GM19372 (cell line): ENCODE measurements around the gene MYEOV.

ENCODE experiments used
- ATAC-seq: cut with Tn5 transposase; IDR thresholded peaks from one replicate; pipeline ENCODE4 v1.9.1; 2021; ENCODE audit warnings: mild to moderate bottlenecking, low read depth, moderate library complexity; ENCODE audit not compliant: unreplicated experiment

Gene MYEOV

DNA sequence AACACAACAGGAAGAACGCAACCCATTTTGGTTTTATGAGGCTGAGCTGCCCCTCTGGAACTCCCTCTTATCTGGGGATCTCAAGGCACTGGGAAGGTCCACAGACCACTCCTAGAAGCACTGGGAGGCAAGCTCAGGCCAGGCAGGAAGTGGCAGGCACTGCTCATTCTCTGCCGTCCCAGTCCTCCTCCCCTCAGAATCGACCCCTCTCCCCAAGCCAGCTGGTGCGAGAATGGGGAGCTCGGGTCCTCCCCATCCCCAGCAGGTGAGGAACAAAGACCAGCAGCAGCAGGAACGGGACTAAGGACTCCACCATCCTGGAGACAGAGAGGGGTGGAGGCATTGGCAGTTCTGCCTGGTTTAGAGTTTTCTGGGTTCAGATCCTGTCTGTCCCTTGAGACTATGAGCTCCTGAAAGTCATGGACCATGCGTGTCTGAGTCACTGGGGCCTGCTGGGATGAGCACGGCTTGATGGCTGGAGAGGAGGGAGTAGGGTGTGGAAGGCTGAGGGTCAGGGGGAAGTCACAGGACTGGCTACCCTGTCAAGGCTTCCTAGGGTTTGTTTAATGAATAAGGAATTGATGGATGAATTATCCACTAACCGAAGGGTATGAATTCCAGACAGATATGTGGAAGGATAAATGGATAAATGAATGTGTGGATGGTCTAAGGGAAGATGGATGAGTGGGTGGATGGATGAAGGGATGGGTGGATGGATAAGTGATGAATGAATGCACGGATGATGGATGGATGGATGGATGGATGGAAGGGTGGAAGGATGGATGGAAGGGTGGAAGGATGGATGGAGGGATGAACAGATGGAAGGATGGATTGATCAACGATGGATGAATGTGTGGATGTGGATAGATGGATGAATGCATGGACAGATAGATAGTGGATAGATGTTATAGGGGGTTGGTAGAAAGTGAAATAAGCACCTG lies 6.4 kb downstream of the MYEOV start:
- no peak for ATAC-seq

DNA sequence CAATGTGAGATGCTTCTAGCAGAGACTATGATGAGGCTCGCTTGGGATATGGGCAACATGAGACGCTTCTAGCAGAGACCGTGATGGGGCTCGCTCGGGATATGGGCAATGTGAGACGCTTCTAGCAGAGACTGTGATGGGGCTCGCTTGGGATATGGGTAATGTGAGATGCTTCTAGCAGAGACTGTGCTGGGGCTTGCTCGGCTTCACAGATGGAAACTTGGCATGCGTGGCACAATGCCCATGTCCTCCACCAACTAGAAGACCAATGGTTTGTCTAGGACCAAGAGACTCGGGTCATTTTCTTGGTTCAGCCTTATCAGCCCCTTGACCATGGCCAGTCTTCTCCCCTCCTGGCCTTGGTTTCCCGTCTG lies 7.1 kb downstream of the MYEOV start:
- no peak for ATAC-seq

DNA sequence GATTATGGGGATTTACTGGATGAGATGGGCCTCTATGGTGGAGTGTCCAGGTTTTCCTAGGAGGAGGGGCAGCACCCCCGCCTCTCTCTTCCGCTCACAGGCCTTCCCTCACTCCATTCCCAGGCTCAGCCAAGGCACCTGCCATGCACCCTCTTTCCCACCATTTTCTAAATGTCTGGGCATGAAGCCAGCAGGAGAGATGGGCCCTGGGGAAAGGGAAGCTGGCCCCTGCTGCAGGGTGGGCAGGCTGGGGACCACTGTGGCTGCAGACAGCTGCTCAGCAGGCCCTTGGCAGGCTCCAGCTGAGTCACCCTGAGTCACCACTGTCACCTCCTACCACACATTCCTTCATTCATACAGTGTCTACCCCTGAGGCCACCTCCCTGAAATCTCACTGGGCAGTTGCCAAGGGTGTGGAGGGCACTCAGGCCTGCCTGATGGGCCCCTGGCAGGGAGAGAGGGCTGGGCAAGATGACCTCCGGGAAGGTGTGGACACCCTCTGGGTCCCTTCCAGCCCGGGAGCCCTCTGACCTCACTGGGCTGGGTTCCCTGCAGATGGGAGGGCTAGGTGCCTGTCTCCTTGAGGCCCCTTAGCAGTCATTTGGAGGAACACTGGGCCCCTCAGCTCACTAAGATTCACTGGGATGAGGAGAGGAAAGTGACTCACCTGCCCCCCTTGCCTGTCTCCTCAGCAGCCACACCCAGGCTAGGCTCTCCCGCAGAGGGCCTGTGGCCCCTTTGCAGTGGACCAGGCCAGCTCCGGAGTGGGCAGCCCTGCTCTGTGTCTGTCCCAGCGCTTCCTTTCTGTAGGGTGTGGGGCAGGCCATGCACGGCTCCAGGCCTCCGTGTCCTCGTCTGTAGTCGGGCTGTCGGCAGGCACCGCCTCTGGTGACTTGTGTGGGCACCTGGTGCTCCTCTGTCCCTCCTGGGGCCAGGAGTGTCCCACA lies 7.8 kb downstream of the MYEOV start:
- no peak for ATAC-seq

DNA sequence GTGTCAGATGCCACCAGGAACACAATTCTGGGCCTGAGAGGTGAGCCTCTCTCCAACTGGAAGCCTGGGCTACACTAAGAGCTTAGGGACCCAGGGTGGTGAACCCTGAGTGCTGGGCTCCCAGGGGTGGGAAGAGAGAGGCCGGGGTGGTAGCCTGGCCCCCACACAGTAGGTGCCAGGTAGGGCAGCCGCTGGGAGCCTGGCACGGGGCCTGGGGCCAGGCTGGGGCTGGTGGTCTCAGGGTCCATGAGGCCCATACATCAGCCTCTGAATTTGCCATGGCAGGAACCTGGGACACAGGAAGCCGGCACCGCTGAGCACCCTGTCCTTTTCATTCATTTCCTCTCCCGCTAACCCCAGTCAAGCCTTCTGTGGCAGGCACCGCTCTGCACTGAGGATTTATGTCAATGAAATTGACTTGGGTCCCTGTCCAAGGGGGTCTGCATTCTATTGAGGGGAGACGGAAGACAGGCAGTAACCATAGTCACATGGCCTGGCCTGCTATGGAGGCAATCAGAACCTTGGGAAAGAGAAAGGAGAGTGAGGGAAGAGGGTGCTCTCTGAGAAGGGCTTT lies 8.6 kb downstream of the MYEOV start:
- no peak for ATAC-seq

DNA sequence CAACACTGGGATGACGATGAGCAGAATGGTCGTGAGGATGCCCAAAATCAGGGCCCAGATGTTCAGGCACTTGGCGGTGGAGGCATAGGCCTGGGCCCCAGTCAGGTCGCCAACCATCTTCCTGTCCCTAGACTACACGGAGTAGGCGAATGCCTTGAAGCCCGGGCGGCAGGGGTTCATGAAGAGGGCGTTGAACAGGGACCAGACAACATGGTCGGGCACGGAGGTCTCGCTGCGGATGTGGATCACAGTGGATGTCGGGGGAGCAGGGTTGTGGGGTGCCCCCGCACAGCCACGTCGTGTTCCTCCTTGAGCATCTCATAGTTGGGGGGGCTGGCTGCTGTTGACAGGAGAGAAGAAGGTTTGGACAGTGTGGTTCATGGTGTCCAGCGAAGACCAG lies 9.5 kb downstream of the MYEOV start:
- no peak for ATAC-seq

DNA sequence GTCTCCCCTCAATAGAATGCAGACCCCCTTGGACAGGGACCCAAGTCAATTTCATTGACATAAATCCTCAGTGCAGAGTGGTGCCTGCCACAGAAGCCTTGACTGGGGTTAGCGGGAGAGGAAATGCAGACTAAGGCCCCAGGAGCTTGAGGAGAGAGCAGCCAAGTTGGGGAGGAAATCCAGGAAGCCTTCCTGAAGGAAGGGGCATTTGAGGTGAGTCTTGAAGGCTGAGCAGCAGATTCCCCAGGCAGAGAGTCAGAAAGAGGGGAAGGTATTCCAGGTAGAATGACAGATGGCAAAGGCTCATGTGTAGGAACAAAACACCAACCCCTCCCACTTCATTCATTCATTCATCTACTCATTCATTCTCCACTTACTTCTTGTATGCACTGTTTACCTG lies 10.3 kb downstream of the MYEOV start:
- ATAC-seq, result no peak

DNA sequence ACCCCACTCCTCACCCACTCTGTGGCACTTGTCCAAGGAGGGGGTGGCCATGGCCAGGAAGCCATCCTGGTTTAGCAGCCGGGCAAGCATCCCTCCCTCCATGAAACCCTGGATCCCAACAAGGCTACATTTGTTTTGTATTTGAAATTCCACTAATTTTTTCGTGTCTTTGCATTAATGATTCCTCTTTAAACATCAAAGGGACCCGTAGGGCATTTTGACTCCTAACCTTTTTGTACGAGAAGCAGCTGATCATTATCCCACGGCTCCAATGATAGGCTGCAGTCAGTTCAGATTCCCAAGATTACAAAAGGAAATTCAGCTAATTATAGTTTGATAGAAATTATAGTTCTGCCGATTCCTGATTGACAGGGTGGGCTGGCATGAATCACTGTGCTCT lies 10.7 kb downstream of the MYEOV start:
- no peak for ATAC-seq

DNA sequence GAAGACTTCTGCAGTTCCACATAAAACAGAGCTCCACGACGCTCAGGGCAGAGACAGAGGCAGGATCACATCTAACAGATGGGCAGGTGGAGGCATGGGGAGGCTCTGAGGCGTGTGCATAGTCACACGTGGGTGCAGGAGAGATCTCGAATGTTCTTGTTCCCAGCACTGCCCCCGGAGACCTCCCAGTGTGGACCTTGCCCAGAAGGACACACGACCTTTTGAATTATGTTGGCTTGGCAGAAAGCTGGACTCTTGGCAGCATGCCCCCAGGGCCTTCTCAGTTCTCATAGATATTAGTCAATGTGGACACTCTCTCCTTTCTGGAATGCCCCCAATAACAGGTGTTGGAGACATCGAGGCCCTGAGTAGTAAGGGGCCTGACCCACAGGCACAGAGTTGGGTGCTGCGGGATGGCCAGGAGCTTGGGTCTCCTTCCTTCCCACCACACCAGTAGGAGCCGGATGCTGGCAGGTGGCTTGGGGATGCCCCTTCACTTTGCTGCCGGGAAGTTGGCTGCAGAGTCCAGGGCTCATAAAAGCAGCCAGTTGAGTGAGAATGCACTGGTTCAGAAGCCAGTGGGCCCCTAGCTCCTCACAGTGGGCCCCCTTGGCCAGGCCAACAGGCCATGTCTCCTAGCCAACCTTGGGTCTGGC lies 12.1 kb downstream of the MYEOV start:
- no peak for ATAC-seq

DNA sequence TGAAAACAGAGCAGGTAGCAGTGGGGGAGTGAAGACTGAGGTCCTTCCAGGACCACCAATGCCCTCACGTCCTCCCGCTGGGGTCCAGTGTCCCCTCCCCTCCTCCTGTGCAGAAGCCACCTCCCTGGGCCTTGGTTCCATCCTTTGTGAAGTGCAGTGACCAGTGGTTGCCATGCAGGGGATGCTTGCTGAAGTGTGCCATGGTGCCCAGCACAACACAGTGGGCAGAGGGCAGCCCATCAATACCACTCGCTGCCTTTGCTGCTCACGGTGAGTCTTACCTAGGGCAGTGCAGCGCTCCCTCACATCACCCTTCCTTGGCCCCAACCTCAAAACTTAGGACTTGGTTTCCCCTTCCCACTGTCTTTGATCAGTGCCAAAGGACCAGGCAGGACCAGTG lies 12.9 kb downstream of the MYEOV start:
- no peak for ATAC-seq

DNA sequence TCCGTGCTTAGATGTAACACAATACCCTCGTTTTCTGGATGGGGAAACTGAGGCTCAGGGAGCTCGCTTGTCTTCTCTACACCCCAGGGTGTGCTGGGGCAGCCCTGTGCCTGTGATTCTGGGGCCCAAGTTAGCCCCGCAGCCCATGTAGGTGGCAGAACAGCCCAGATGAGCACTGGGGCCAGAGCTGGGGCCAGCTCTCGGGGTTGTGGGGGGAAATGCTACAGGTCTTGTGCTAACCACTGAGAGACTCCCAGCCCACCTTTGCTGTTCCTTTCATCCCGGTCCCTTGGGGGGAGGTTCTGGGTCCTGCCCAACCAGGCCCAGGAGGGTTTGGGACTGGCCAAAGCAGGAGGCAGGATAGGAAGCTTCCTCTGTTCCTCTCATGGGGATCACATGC lies 13.5 kb downstream of the MYEOV start:
- no peak for ATAC-seq

DNA sequence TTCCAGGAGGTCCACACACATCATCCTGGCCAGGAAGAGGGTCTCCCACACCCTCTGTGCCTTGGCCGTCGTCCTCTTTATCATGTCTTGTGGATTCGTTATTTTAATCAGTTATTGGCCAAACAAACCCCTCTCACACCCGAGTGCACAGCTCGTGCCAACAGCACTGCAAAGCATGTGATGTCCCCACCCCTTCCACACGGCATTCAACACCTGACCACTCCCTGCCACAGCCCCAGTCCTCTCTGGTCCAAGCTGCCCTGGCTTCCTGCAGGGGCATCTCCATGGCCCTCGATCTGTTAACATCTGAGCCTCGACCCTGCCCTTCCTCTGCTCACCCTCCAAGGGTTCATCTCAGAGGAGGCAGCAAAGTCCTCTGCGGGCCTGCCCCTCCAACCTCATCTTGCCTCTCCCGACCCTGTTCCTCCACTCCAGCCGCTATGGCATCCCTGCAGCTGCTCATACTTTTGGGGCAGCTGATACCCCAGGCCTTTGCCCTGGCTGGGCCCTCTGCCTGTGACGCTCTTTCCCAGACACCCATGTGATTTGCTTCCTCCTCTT lies 14.0 kb downstream of the MYEOV start:
- no peak for ATAC-seq

DNA sequence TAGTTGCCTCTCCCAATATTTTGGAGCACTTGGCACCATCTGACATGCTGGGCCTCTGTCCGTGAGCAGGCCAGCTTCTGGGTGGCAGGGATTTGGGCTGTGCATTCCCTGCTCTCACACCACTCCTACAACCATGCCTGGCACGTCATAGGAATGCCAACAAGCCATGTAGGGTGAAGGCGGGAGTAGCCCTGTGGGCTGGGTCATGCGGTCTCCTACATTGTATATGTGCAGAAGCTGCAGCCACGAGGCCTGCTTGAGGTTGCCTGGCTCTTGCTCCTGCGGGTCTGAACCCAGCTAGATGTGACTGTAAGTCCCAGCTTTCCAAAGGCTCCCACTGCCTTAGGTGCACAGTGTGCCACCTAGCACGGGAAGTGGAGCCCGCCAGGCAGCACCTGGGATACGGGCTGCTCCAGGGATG lies 14.5 kb downstream of the MYEOV start:
- no peak for ATAC-seq

DNA sequence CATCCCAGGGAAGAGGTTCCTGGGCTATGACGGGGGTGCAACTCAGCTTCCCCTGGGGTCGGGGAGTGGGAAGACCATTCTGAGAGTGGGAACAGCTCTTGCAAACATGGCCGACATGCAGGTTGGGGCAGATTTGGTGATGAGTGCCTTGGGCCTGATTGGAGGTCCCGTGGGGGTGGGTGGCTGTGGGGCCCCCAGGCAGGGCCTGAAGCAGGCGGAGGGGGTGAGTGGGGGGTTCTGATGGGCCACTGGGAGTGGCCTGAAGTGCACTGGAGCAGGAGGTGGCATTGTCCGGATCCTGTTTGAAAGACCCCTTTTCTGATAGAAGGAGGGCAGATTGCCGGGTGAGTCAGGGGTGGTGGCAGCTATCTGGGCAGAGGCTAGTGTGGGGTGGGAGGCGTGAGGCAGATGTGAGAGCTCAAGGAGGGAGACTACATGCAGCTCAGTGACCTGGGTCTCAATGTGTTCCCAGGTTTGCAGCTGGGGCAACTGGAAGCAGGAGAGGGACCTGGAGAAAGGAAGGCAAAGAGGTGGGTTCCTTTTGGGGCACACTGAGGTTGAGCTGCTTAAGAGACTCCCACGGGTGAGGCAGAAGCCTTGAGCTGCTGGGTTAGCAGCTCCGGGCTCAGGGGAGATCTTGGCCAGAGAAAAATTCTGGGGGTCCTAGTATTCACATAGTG lies 15.1 kb downstream of the MYEOV start:
- no peak for ATAC-seq

DNA sequence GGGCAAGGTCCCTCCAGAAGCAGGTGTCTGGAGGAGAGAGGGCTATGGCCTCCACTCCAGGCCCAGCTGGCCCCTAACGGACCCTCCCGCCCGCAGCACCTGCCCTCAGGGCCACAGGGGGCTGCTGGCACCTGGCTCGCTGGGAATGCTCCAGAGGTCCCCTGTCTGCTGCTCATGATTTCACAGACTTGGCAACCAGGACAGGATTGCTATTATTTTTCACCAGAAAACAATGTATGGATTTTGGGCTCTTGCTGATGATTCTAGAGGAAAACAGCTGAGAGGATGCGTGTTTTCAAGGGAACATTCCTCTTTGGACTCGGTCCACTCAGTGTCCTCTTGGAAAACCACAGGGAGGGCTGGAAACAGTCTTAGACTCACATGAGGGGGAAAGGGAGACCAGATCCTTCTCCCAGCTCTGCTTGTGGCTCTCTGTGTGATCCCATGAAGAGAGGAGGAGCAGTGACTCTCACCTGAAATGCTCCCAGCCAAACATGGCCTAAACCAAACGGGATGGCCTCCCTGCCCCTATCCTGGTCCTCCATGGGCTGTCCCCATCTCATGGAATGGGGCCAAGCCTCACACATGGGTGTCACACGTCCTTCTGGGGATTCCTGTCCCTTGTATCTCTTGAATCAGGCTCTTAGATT lies 15.8 kb downstream of the MYEOV start:
- ATAC-seq, result no peak

DNA sequence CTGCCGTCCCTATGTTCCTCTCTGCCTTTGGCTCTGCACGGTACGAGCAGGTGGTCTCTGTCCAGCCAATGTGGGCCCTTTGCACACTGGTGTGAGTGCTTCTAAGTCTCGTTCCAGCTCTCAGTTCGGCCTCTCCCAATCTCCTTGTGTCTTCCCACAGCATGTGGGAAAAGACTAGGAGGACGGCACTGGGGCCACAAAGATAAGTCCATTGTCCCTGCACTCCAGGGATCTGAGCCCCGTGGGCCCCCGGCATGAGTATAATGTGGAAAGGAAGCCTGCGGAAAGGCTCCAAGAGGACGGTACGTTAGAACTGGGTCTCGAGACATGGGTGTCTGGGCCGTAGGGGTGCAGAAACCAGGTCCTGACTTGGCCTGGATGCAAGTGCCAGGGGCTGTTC lies 16.4 kb downstream of the MYEOV start:
- ATAC-seq, result no peak

DNA sequence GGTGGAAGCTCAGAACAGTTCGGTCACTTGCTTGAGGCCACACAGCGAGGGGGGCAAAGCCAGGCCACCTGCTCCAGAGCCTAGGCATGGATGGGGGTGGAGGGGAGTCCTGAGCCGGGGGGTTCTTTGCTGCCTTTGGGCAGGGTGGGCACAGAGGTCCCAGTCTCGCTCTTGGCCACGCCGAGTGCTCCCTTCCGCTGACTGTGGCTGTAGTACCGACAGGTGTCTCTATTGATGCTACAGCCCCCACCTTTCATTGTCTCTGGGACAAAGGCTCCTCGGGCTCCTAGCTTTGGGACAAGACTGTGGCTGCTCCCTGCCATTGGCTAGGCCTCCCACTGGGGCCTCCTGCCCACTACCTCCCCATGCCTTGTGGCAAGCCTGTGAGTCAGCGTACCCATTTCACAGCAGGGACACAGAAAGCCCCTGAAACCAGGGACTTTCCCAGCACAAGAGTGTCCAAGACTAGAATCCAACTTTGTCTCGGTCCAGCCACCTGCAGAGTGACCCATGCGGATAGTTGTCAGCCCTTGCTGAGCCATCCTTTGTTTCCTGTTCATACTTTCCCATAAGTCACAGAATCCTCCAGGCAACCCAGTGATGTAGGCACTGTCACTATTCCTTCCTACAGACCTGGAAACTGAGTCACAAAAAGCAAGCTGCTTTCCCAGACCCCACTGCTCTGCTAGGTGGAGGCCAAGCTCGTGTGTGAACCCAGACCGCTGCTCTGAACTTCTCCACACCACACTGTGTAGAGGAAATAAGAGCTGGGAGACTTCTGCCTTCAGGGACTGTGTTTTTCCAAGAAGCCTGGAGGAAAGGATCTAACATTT lies 17.2 kb downstream of the MYEOV start:
- no peak for ATAC-seq

DNA sequence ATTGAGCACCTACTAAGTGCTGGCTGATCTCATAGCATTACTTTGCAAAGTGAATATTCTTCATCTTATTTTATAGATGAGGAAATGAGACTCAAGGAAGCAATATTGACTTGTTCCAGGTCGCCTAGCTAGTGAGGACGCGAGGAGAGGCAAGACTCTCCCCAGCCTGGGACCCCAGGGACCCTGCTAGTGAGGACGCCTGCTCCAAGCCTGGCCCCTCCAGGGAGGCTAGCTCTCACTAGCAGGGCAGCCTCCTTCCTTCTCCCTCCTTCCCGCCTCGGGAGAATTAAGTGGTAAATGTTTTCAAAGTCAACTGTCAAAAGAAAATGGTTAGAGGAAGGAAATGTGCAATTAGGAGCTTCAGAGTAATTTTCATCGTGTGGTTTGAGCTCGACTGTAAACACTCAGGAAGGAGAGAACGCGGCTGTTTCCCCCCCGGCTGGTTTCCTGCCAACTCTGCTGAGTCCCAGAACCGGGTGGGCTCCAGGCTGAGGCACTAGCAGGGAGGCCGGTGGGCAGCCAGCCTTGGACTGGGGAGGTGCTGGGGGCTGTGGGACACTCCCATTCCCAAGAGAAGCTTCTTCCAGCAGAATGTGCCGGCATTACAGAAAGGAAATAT lies 17.9 kb downstream of the MYEOV start:
- no peak for ATAC-seq
